ENCODE measurements around the gene PIP4K2A.
"Not testable (repeated sequence)": the region's sequence is repeated elsewhere in the genome, so short reads cannot be mapped to it uniquely, and the experiment has no call there.

Gene PIP4K2A

DNA sequence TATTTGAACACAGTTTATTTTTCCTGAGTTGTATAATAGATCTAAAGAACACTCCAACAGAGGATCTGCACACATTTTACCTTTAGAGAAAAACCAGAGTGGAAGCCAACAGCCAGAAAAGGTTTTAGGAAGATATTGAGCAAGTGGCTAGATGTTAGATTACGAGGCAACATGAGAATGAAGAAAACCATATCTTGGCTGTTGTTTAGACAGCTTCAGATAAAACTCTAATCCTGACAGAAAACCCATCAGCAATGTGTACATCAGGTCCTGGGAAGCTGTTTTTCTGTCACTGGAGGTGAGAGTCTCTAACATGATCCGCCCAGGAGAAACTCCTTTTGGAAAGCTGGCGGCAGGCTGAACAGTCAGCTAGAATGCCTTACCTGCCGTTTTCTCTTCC is 209.6 kb downstream of the PIP4K2A start:
- no peak for DNase-seq

DNA sequence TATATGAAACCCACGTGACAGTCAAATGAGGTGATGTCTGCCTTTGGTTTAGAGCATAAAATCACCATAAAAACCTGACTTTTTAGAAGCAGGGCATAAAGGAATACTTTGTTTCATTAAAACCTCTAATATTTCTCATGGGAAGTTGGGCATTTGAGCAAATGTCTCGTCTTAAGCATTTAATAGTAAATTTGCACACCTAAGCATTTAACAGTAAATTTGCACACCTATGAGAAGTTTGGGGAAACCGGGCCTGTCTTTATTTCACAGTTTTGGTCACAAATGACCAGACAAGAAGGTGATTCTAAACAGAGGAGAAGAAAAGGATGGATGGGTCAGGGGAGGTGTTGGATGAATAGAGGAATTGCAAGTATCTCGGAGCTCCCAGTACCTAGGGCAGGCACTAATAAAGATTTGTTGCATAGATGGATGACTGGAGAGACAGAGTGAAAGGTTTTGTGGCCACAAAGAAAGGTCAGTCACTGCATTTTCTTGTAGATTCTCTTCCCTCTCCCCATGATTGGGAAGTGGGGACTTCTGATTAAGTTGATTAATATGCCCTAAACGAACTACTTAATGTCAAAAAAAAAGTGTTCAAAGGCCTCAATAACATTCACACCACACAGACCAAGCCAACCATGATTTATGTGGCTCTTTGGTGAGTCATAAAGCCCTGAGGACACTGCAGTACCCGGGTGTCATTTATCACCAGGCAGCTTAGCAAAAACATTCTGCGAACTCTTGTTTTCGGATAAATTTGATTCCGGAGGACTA is 210.9 kb downstream of the PIP4K2A start:
- DNase-seq: no peak

DNA sequence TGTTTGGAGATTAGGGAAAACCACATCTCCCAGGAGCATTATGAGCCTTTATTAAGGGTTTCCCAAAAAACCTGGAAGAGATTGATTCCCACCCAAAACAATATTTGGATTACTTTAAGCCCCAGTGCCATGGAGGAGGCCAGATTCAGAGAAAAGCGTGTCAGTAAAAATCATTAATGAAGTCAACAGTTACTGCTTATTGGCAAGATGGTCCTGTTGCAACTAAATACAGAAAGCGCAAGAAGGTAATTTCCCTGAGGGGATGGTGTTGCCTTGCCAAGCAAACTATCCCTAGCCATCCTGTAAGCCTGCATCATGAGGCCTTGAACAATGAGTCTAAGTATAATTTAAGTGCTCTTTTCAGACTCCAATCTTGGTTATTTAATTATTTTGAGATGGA is 212.5 kb downstream of the PIP4K2A start:
- DNase-seq: no peak

DNA sequence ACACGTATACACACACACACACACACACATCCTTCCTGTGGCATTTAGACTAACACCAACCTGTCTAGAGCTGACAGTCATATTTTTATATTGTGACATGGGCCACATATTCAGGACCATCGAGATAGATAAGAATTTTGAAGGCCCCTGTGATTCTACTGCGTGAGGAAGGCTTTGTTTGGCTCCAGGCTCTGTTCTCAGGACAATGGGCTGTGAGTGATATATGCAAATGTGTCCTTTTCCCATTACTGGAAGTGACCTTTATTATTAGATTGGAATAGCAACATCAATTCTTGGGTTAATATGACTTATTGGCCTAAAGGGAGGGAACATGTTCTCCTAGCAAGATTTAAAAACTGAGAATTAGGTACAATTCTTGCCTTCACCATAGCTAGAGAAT is 213.0 kb downstream of the PIP4K2A start:
- no peak for DNase-seq

DNA sequence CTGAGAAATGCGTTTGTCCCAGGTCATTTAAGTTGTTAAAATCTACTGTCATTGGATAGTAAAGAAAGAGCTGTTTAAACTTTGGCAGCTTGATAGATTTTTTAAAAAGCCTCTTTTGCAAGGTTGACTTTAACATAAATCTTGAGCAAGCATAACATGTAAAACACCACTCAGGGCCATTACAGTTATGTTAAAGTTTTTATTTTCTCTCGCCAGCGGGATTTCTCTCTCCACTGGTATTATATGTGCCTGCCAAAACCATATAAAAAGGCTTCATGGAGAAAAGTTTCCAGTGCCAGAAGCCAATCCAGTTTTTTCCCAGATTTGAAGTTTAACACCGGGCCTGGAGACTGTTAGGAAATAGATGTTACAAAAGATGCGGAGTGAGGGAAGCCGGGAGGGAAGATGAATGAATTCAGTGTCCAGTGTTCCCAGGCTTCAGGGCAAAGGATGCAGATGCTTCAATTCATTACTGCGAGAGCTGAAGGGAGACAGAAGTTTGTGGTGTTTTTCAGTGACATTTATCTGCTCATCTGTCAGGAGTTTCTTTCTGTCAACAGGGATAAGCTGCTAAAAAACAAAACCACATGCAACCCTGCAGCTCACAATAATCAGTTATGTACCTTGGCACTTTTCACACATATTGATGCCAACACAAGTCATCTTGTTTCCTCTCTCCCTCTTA is 213.6 kb downstream of the PIP4K2A start:
- DNase-seq: no peak

DNA sequence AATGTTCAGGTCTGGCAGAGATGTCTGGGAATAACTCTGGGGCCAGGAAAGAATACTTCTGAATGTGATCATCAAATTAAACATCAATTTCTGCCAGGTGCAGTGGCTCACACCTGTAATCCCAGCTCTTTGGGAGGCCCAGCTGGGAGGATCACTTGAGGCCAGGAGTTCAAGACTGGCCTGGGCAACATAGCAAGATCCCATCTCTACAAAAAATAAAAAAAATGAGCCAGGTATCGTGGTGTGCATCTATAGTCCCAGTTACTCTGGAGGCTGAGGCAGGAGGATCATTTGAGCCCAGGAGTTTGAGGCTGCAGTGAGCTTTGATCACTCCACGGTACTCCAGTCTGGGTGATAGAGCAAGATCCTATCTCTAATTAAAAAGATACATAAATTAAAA is 214.4 kb downstream of the PIP4K2A start:
- not testable (repeated sequence) for DNase-seq

DNA sequence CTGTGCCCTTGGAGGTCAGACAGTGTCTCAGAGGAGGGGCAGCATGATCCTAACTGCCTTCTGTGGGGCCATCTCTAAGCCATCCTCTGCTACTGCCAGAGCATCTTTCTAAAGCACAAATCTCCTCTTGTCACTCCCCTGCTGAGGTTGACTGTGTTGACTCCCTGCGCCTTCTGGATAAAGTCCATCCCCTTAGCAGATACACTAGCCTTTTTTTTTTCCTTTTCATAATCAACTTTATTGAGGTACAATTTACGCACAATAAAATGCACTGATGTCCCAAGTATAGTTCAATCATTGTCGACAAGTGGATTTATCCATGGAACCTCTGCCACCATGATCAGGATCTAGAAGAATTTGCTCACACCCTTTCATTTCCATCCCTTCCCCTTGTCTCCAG is 219.0 kb downstream of the PIP4K2A start:
- DNase-seq: no peak

DNA sequence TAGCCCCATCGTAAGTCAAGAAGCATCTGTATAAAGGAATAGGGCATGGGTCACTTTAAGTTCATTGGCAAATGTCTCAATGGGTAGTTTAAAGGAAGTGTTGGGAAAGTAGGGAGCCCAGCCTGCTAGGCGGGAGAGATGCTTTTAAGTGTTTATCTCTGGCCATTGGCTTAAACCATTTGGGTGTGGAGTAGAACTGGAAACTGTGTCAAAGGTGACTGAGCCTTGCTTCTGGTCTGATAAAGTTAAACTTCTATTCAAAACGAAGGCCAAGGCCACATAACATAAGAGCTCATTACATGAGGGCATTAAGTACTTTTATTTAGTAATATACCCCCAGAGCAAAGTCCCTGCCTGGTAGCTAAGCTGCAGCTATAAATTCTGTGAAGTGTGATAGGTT is 220.4 kb downstream of the PIP4K2A start:
- no peak for DNase-seq

DNA sequence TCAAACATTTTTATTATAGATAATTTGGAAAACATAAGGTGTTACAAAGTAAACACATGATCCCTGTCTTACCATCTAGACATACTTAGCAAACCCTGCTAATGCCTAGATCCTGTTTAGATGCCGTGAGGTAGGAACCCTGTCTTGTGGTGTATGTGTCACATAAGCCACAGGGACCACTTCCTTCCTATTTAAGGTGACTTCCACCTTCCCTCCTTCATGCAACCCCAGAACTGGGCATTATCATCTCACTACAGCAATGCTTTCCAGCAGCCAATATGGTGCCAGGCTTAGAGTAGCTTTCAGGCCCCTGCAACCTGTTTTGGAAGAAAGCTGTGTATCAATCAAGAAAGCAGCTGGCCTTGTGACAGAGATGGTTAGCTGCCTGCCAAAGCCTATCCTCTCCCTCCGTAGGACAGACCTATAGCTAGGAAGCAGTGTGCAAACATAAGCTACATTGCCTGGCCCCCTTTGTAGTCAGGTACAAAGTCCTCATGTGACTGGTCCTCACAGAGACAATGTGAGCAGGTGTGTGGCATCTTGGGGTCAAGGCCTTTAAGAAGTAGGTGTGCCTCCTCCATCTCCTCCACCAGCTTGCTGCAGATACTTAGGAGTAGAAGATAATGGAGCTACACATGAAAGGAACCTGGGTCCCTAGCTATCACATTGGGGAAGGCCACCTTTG is 222.3 kb downstream of the PIP4K2A start:
- DNase-seq: no peak

DNA sequence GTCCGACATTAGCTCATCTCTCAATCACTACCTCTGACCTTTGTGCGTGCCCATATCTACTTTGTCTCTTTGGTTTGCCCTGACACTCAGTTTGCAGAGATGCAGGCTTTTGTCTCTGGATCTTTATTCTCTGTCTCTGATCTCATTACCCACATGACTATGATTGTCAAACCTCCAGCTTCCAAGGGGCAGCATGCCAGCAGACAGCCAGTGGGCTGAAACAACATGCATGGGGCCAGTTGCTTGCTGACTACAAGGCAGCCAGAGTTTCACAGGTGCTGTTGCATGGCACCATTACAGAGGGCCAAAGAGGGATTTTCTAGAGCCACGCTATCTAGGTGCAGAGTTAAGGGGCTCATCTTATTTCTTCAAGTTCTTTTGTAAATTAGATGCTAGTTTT is 222.9 kb downstream of the PIP4K2A start:
- no peak for DNase-seq

DNA sequence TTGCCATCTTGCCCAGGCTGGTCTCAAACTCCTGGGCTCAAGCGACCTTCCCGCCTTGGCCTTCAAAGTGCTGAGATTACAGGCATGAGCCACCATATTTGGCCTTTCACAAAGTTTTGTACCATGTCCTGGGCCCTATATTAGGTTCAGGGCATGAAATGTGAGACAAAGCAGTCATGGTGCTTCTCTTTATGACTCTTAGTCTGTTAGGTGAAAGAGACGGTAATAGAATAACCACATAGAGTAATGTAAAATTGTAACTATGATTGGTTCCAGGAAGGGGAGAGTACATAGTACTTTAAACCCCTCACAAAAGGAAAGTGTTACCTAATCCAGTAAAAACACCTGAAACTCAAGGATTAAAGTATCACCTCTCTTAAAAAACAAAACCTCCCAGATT is 224.4 kb downstream of the PIP4K2A start:
- no peak for DNase-seq

DNA sequence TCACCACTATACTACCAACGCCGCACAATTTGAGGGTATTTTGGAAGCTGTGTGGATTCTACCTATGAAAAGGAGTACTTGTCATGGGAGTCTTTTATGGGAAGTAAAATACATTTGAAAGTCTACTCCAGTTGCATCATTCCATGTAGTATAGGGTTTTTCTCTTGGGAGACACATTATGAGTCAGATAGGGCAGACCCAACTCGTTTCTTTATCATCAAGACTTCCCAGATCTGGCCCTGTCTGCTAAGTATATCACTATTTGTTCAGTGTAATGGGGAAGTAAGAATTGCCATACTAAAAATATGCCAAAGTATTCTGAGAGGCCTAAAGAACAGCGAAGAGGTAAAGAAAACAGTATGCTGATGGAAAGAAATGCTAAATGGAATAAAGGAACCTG is 224.9 kb downstream of the PIP4K2A start:
- no peak for DNase-seq

DNA sequence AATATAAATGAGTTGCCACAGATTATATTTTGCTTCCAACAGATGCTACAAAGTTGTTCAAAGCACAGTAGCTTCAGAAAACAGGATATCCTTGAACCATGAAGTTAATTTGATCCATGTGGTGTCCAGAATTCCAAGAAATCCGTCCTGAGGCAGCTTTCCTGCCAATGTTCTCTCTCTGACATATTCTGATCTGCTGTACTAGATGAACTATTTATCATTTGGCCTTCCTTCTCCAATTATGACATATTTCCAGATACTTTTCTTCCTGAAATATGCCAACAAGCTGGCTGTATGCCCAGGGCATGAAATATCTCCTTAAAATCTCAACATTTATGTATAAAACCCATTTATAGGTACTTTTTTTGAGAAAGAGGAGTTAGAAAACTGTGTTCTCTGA is 227.9 kb downstream of the PIP4K2A start:
- DNase-seq: no peak
